HEK293 (cell line): Measurements from ENCODE around the gene C1orf52.

Experiments used
- FEZF1 ChIP-seq: fragments of 450-650 bp; formaldehyde crosslinking; IDR thresholded peaks from 2 replicates; pipeline ENCODE4 v1.5.1; 2016; ENCODE audit warnings: missing biosample characterization, missing genetic modification characterization
- GLIS1 ChIP-seq: fragments of 450-650 bp; formaldehyde crosslinking; IDR thresholded peaks from 2 replicates; pipeline ENCODE4 v1.5.1; 2016; ENCODE audit warnings: missing biosample characterization, missing genetic modification characterization
- HIC1 ChIP-seq: fragments of 450-650 bp; formaldehyde crosslinking; IDR thresholded peaks from 2 replicates; pipeline ENCODE4 v1.5.1; 2016; ENCODE audit warnings: missing biosample characterization, missing genetic modification characterization
- PRDM1 ChIP-seq: fragments of 450-650 bp; formaldehyde crosslinking; IDR thresholded peaks from 2 replicates; pipeline ENCODE4; 2016; ENCODE audit warnings: missing biosample characterization, missing genetic modification characterization
- PRDM10 ChIP-seq: fragments of 450-650 bp; formaldehyde crosslinking; IDR thresholded peaks from 2 replicates; pipeline ENCODE4 v1.5.1; 2016; ENCODE audit warnings: missing biosample characterization, missing genetic modification characterization
- TRIM28 ChIP-seq: IDR thresholded peaks from 2 replicates; pipeline ENCODE4 v1.6.1; 2011; ENCODE audit warnings: low read length, control low read depth, borderline replicate concordance
- ZBTB17 ChIP-seq: fragments of 450-650 bp; formaldehyde crosslinking; IDR thresholded peaks from 2 replicates; pipeline ENCODE4 v1.5.1; 2016; ENCODE audit warnings: missing biosample characterization, missing genetic modification characterization
- ZBTB6 ChIP-seq: fragments of 450-650 bp; formaldehyde crosslinking; IDR thresholded peaks from 2 replicates; pipeline ENCODE4 v1.5.1; 2017; ENCODE audit warnings: missing biosample characterization, missing genetic modification characterization
- ZFP37 ChIP-seq: fragments of 450-650 bp; formaldehyde crosslinking; IDR thresholded peaks from 2 replicates; pipeline ENCODE4 v1.5.1; 2016; ENCODE audit warnings: missing biosample characterization, missing genetic modification characterization
- ZNF10 ChIP-seq: fragments of 450-650 bp; formaldehyde crosslinking; IDR thresholded peaks from 2 replicates; pipeline ENCODE4 v1.5.1; 2017; ENCODE audit warnings: missing biosample characterization, missing genetic modification characterization
- ZNF112 ChIP-seq: fragments of 450-650 bp; formaldehyde crosslinking; IDR thresholded peaks from 2 replicates; pipeline ENCODE4 v1.5.0; 2017; ENCODE audit warnings: missing biosample characterization, missing genetic modification characterization
- ZNF132 ChIP-seq: fragments of 450-650 bp; formaldehyde crosslinking; IDR thresholded peaks from 2 replicates; pipeline ENCODE4 v1.5.1; 2017; ENCODE audit warnings: missing biosample characterization, missing genetic modification characterization, borderline replicate concordance
- ZNF169 ChIP-seq: fragments of 450-650 bp; formaldehyde crosslinking; IDR thresholded peaks from 2 replicates; pipeline ENCODE4 v1.5.1; 2016; ENCODE audit warnings: missing biosample characterization, missing genetic modification characterization
- ZNF202 ChIP-seq: fragments of 450-650 bp; formaldehyde crosslinking; IDR thresholded peaks from 2 replicates; pipeline ENCODE4 v1.5.1; 2016; ENCODE audit warnings: missing biosample characterization, missing genetic modification characterization, borderline replicate concordance
- ZNF23 ChIP-seq: fragments of 450-650 bp; formaldehyde crosslinking; IDR thresholded peaks from 2 replicates; pipeline ENCODE4 v1.5.1; 2016; ENCODE audit warnings: missing biosample characterization, missing genetic modification characterization, borderline replicate concordance
- ZNF324 ChIP-seq: fragments of 450-650 bp; formaldehyde crosslinking; IDR thresholded peaks from 2 replicates; pipeline ENCODE4 v1.5.1; 2016; ENCODE audit warnings: missing biosample characterization, missing genetic modification characterization
- ZNF335 ChIP-seq: fragments of 450-650 bp; formaldehyde crosslinking; conservative IDR thresholded peaks from 2 replicates; pipeline ENCODE4 v1.5.1; 2016; ENCODE audit warnings: missing biosample characterization, missing genetic modification characterization
- ZNF350 ChIP-seq: fragments of 450-650 bp; formaldehyde crosslinking; IDR thresholded peaks from 2 replicates; pipeline ENCODE4 v1.5.0; 2017; ENCODE audit warnings: missing biosample characterization, mild to moderate bottlenecking, missing genetic modification characterization
- ZNF398 ChIP-seq: fragments of 450-650 bp; formaldehyde crosslinking; IDR thresholded peaks from 2 replicates; pipeline ENCODE4 v1.5.1; 2017; ENCODE audit warnings: missing biosample characterization, missing genetic modification characterization
- ZNF416 ChIP-seq: fragments of 450-650 bp; formaldehyde crosslinking; IDR thresholded peaks from 2 replicates; pipeline ENCODE4 v1.5.1; 2016; ENCODE audit warnings: missing biosample characterization, missing genetic modification characterization
- ZNF501 ChIP-seq: fragments of 450-650 bp; formaldehyde crosslinking; IDR thresholded peaks from 2 replicates; pipeline ENCODE4 v1.5.1; 2016; ENCODE audit warnings: missing biosample characterization, missing genetic modification characterization
- ZNF514 ChIP-seq: fragments of 450-650 bp; formaldehyde crosslinking; IDR thresholded peaks from 2 replicates; pipeline ENCODE4 v1.5.1; 2016; ENCODE audit warnings: missing biosample characterization, missing genetic modification characterization
- ZNF530 ChIP-seq: fragments of 450-650 bp; formaldehyde crosslinking; IDR thresholded peaks from 2 replicates; pipeline ENCODE4 v1.5.1; 2016; ENCODE audit warnings: low read depth, missing biosample characterization, missing genetic modification characterization
- ZNF596 ChIP-seq: fragments of 450-650 bp; IDR thresholded peaks from 2 replicates; pipeline ENCODE4 v1.5.0; 2018; ENCODE audit warnings: missing biosample characterization, mild to moderate bottlenecking, missing genetic modification characterization, moderate library complexity
- ZNF600 ChIP-seq: fragments of 450-650 bp; formaldehyde crosslinking; IDR thresholded peaks from 2 replicates; pipeline ENCODE4 v1.5.1; 2016; ENCODE audit warnings: missing biosample characterization, missing genetic modification characterization
- ZNF623 ChIP-seq: fragments of 450-650 bp; formaldehyde crosslinking; IDR thresholded peaks from 2 replicates; pipeline ENCODE4 v1.5.1; 2016; ENCODE audit warnings: missing biosample characterization, missing genetic modification characterization
- ZNF654 ChIP-seq: fragments of 450-650 bp; formaldehyde crosslinking; IDR thresholded peaks from 2 replicates; pipeline ENCODE4 v1.5.1; 2016; ENCODE audit warnings: low read depth, missing biosample characterization, missing genetic modification characterization
- ZNF792 ChIP-seq: fragments of 450-650 bp; formaldehyde crosslinking; IDR thresholded peaks from 2 replicates; pipeline ENCODE4 v1.5.1; 2016; ENCODE audit warnings: missing biosample characterization, missing genetic modification characterization
- ZNF843 ChIP-seq: fragments of 450-650 bp; formaldehyde crosslinking; IDR thresholded peaks from 2 replicates; pipeline ENCODE4 v1.5.1; 2016; ENCODE audit warnings: missing biosample characterization, missing genetic modification characterization
- ZSCAN16 ChIP-seq: fragments of 450-650 bp; formaldehyde crosslinking; IDR thresholded peaks from 2 replicates; pipeline ENCODE4 v1.5.1; 2016; ENCODE audit warnings: missing biosample characterization, missing genetic modification characterization
- ZSCAN18 ChIP-seq: fragments of 450-650 bp; formaldehyde crosslinking; IDR thresholded peaks from 2 replicates; pipeline ENCODE4 v1.5.1; 2016; ENCODE audit warnings: missing biosample characterization, missing genetic modification characterization

C1orf52 gene

GRCh38 chr1:85278853-85279314 is 19.4 kb upstream of the C1orf52 start (continued):
- TF ChIP-seq PRDM10 (tag by site-specific recombination) (peak; percentile 39; the same call in 1 of the 2 replicates), HIC1 (tag by site-specific recombination) (peak; percentile 62; the same call in 1 of the 2 replicates), GLIS1 (tag by site-specific recombination) (peak; percentile 57), ZSCAN18 (no peak), ZNF596 (no peak), ZBTB17 (tag by site-specific recombination) (peak; percentile 37; the same call in 1 of the 2 replicates), ZSCAN16 (tag by site-specific recombination) (no peak), ZNF530 (no peak), ZNF623 (tag by site-specific recombination) (no peak), ZNF843 (peak; percentile 62; the same call in 1 of the 2 replicates), ZNF324 (peak; percentile 58; the same call in 1 of the 2 replicates), ZNF350 (no peak), ZNF10 (tag by site-specific recombination) (no peak), ZNF202 (tag by site-specific recombination) (no peak), ZNF501 (tag by site-specific recombination) (no peak), ZNF23 (no peak), FEZF1 (peak; percentile 88), ZNF792 (tag by site-specific recombination) (no peak), ZNF132 (no peak), PRDM1 (tag by site-specific recombination) (peak; percentile 44; the same call in 1 of the 2 replicates), ZNF600 (0 out of 2 replicates have a peak, but pooled peaks have one; percentile 15), ZNF335 (no peak), ZNF112 (no peak), ZFP37 (tag by site-specific recombination) (peak; percentile 70; the same call in 1 of the 2 replicates), ZNF398 (tag by site-specific recombination) (peak; percentile 66), ZBTB6 (tag by site-specific recombination) (no peak), ZNF416 (tag by site-specific recombination) (no peak), ZNF169 (tag by site-specific recombination) (no peak), TRIM28 (peak; percentile 37; the same call in 1 of the 2 replicates), ZNF514 (tag by site-specific recombination) (no peak), ZNF654 (tag by site-specific recombination) (no peak)
